Right lobe of liver (tissue), 6 donors: ENCODE results near the gene AJAP1. TPM values are rescaled to one million over a fixed set of nuclear protein-coding genes. Genes with fewer than 3 reads are reported as not detected.

Source experiments
- ATAC-seq, 4 donors: fragments of 200-7000 bp; cut with Tn5 transposase; one replicate each; pipeline ENCODE4 v1.9.1; 2020; ENCODE audit warnings: mild to moderate bottlenecking in 4 of 4, moderate library complexity in 4 of 4
- DNase-seq, 3 donors: peaks; one replicate each; pipeline ENCODE4 v3.0.0-alpha.2; 2020
- H3K27ac ChIP-seq, 3 donors: fragments of 200-600 bp; one replicate each; pipeline ENCODE4 v1.8.0; 2022
- H3K27me3 ChIP-seq, 2 donors: fragments of 200-600 bp; one replicate each; pipeline ENCODE4 v1.8.0; 2022
- H3K36me3 ChIP-seq, 4 donors: fragments of 200-600 bp; sonication (generic) in 1 of 4; one replicate each; pipeline versions ENCODE4 v1.5.1 to v1.8.0; 2017 to 2022; ENCODE audit warnings: control low read depth in 1 of 4
- H3K4me1 ChIP-seq, 4 donors: fragments of 200-600 bp; sonication (generic) in 1 of 4; one replicate each; pipeline versions ENCODE4 v1.5.1 to v1.8.0; 2017 to 2022; ENCODE audit warnings: control low read depth in 1 of 4
- H3K4me3 ChIP-seq, 3 donors: fragments of 200-600 bp; one replicate each; pipeline ENCODE4 v1.8.0; 2022
- H3K9me3 ChIP-seq, 4 donors: fragments of 200-600 bp; sonication (generic) in 1 of 4; one replicate each; pipeline versions ENCODE4 v1.5.1 to v1.8.0; 2017 to 2022; ENCODE audit warnings: control low read depth in 1 of 4
- POLR2A ChIP-seq: fragments of 450-650 bp; IDR thresholded peaks from one replicate; pipeline ENCODE4 v1.6.1; 2017; ENCODE audit warnings: antibody characterized with exemption, mild to moderate bottlenecking
- WGBS: methylation state at CpG from one replicate; pipeline ENCODE4 v1.1.6; 2018; ENCODE audit warnings: low coverage, low lambda C conversion rate; ENCODE audit not compliant: insufficient coverage; ENCODE audit errors: missing lambda C conversion rate; 5-methylcytosine and 5-hydroxymethylcytosine counted together
- intact Hi-C, 2 donors: fragments of 100-400 bp; cut with DNase I; formaldehyde crosslinking; loops; one replicate each; pipeline versions ENCODE4 v1.11.2 to v1.14.1; 2022
- total RNA-seq, 6 experiments: library from RNA; depleted of rRNA in 2 of 6; stranded (reverse); fragments of >200 nt in 2 of 6; fragmentation: NEBNext Ultra II Directional in 3 of 6; extraction: Animal tissue kit (Norgen Biotek cat#: 25700) in 3 of 6; gene quantifications; one replicate each; pipeline versions ENCODE4 v1.1.0 to v1.2.4, GENCODE V29; 2016 to 2023
- TF ChIP-seq, protein P1 (sequence below), 4 donors: fragments of 200-600 bp in 3 of 4; fragments of 450-650 bp in 1 of 4; IDR thresholded peaks; one replicate each; pipeline versions ENCODE4 v1.5.1 to v1.8.0; 2016 to 2022; ENCODE audit warnings: antibody characterized with exemption in 4 of 4, mild to moderate bottlenecking in 2 of 4
- donor health status: DM: no; HTN: yes; CAD: no.
- donor health status: DM: no; HTN: no; CAD: no.
- donor health status: DM: no; HTN: no; CAD: no.
- donor health status: DM: no; HTN: yes; CAD: no.
- donor health status: DM: no; HTN: yes; CAD: no.

AJAP1 gene
- total RNA-seq, 6 experiments from 2014 or later = 0.06 to 0.35 (median 0.13) TPM

- DNase-seq = no peak
- Histone ChIP-seq H3K4me3 (no peak overlapping the region), H3K9me3 (no peaks in the 10 kb centered on the region), H3K27me3 (no peaks in the 10 kb centered on the region), H3K27ac (no peak overlapping the region), H3K4me1 (no peaks in the 10 kb centered on the region), H3K36me3 (no peaks in the 10 kb centered on the region)
- intact Hi-C loops = no loop called here
- TF ChIP-seq, protein P1, sequence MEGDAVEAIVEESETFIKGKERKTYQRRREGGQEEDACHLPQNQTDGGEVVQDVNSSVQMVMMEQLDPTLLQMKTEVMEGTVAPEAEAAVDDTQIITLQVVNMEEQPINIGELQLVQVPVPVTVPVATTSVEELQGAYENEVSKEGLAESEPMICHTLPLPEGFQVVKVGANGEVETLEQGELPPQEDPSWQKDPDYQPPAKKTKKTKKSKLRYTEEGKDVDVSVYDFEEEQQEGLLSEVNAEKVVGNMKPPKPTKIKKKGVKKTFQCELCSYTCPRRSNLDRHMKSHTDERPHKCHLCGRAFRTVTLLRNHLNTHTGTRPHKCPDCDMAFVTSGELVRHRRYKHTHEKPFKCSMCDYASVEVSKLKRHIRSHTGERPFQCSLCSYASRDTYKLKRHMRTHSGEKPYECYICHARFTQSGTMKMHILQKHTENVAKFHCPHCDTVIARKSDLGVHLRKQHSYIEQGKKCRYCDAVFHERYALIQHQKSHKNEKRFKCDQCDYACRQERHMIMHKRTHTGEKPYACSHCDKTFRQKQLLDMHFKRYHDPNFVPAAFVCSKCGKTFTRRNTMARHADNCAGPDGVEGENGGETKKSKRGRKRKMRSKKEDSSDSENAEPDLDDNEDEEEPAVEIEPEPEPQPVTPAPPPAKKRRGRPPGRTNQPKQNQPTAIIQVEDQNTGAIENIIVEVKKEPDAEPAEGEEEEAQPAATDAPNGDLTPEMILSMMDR (IDR thresholded peaks at IDR 0.05) = no peak
- no peak for TF ChIP-seq POLR2A
- ATAC-seq = no peak
- WGBS = 91% methylated on average over 4 of the region's 16 CpGs
Observed at GRCh38 chr1:4702932-4703331, 48.5 kb downstream of the AJAP1 start.

DNA sequence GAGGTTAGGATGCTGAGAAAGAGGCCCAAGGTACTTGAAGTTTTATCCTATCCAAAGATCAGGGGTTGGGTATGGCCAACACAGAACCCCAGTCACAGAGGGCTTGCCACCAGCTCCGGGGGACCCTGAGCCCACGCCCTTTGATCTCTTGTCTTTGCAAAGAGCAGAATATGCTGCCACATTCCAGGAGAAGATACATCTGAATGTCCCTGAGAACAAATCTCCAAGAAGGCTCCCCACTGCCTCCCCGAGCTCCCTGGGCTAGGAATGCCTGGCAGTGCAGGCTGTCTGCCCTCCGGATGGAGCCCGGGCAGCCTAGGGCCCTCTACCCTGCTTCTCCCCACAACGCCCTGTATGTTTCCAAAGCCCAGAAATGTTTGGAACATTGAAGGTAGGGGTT lies 49.2 kb downstream of the AJAP1 start:
- H3K4me1 ChIP-seq = no peaks in the 10 kb centered on the region
- H3K36me3 ChIP-seq = no peaks in the 10 kb centered on the region
- H3K27ac ChIP-seq = no peak overlapping the region
- DNase-seq (no peak), ATAC-seq (no peak)
- H3K27me3 ChIP-seq = no peaks in the 10 kb centered on the region
- WGBS = 0% methylated on average over 1 of the region's 6 CpGs
- H3K4me3 ChIP-seq = no peak overlapping the region
- no peaks in the 10 kb centered on the region for H3K9me3 ChIP-seq
- intact Hi-C loops = no loop called here
- no peak for TF ChIP-seq POLR2A
- TF ChIP-seq, protein P1 (IDR thresholded peaks at IDR 0.05) = no peak

GRCh38 chr1:4708840-4709507 lies 54.6 kb downstream of the AJAP1 start:
- intact Hi-C loops = no loop called here
- no peak for ATAC-seq
- TF ChIP-seq, protein P1 (IDR thresholded peaks at IDR 0.05) = no peak
- no peak for TF ChIP-seq POLR2A
- DNase-seq = no peak
- H3K4me3 ChIP-seq = no peak overlapping the region
- H3K27me3 ChIP-seq = no peaks in the 10 kb centered on the region
- WGBS = 62% methylated on average over 5 of the region's 5 CpGs
- no peaks in the 10 kb centered on the region for H3K9me3 ChIP-seq
- H3K4me1 ChIP-seq = no peaks in the 10 kb centered on the region
- no peaks in the 10 kb centered on the region for H3K36me3 ChIP-seq
- H3K27ac ChIP-seq = no peak overlapping the region

GRCh38 chr1:4709641-4710040 lies 55.2 kb downstream of the AJAP1 start:
- Histone ChIP-seq H3K4me3 (no peak overlapping the region), H3K27ac (no peak overlapping the region), H3K36me3 (no peaks in the 10 kb centered on the region), H3K9me3 (no peaks in the 10 kb centered on the region), H3K27me3 (no peaks in the 10 kb centered on the region), H3K4me1 (no peaks in the 10 kb centered on the region)
- DNase-seq (no peak), ATAC-seq (no peak)
- 93% methylated on average over 2 of the region's 5 CpGs for whole genome bisulfite sequencing
- no peak for TF ChIP-seq POLR2A
- TF ChIP-seq, protein P1 (IDR thresholded peaks at IDR 0.05) = no peak
- intact Hi-C loops = no loop called here
